HCT116 (cell line): Measurements from ENCODE around the gene INPP5B.

Source experiments
- EZH2 ChIP-seq: fragments of 200-600 bp; sonication (generic); IDR thresholded peaks from 2 replicates; pipeline ENCODE4 v1.6.1; 2017; ENCODE audit warnings: antibody characterized with exemption, mixed run types
- POLR2A ChIP-seq: IDR thresholded peaks from 2 replicates; pipeline ENCODE4 v1.7.0; 2011; ENCODE audit warnings: borderline replicate concordance; ENCODE audit not compliant: insufficient read depth, insufficient read length; ENCODE audit errors: extremely low read depth
- POLR2AphosphoS5 ChIP-seq: IDR thresholded peaks from 2 replicates; pipeline ENCODE4 v1.6.1; 2011; ENCODE audit warnings: mild to moderate bottlenecking, low read depth, low read length, moderate library complexity
- SP1 ChIP-seq: IDR thresholded peaks from 2 replicates; pipeline ENCODE4 v1.6.1; 2012; ENCODE audit warnings: low read depth
- YY1 ChIP-seq: IDR thresholded peaks from 2 replicates; pipeline ENCODE4 v1.6.1; 2011; ENCODE audit warnings: low read length, low read depth, moderate library complexity, mild to moderate bottlenecking; ENCODE audit not compliant: insufficient replicate concordance; ENCODE audit errors: extremely low read depth
- ZNF274 ChIP-seq: fragments of 200-500 bp; sonication (Bioruptor generic); IDR thresholded peaks from 2 replicates; pipeline ENCODE4 v1.6.1; 2014; ENCODE audit warnings: mild to moderate bottlenecking, low read depth, low read length, inconsistent platforms
- TF ChIP-seq, protein P1 (sequence below): IDR thresholded peaks from 2 replicates; pipeline ENCODE4 v1.6.1; 2012
- TF ChIP-seq, protein P2 (sequence below), 3 experiments: fragments of 200-600 bp in 1 of 3; sonication (generic) in 1 of 3; IDR thresholded peaks in 2 of 3; conservative IDR thresholded peaks in 1 of 3; 2 replicates each; pipeline ENCODE4 v1.5.1; 2012 to 2017; ENCODE audit warnings: low read depth in 2 of 3, low read length in 2 of 3, antibody characterized with exemption in 1 of 3, borderline replicate concordance in 1 of 3, control low read depth in 1 of 3, mild to moderate bottlenecking in 1 of 3, mixed read lengths in 1 of 3, mixed run types in 1 of 3, moderate library complexity in 1 of 3; ENCODE audit not compliant: insufficient read depth in 1 of 3
- TF ChIP-seq, protein P3 (sequence below): IDR thresholded peaks from 2 replicates; pipeline ENCODE4 v1.6.1; 2012

DNA sequence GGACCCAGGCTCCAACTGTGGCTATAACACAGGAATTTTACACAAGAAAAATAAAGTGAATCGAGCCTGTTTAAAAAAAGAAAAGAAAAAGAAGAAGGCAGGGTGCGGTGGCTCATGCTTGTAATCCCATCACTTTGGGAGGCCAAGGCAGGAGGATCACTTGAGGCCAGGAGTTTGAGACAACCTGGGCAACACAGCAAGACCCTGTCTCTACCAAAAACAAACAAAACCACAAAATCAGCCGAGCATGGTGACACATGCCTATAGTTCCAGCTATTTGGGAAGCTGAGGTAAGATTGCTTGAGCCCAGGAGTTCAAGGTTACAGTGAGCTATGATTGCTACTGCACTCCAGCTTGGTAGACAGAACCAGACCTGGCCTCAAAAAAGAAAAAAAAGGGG lies 105.2 kb downstream of the INPP5B start:
- TF ChIP-seq YY1 (no peak), POLR2A (no peak), ZNF274 (no peak), SP1 (no peak), POLR2AphosphoS5 (no peak), EZH2 (no peak)
- TF ChIP-seq, protein P1, sequence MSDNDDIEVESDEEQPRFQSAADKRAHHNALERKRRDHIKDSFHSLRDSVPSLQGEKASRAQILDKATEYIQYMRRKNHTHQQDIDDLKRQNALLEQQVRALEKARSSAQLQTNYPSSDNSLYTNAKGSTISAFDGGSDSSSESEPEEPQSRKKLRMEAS = no peak
- TF ChIP-seq, protein P2, sequence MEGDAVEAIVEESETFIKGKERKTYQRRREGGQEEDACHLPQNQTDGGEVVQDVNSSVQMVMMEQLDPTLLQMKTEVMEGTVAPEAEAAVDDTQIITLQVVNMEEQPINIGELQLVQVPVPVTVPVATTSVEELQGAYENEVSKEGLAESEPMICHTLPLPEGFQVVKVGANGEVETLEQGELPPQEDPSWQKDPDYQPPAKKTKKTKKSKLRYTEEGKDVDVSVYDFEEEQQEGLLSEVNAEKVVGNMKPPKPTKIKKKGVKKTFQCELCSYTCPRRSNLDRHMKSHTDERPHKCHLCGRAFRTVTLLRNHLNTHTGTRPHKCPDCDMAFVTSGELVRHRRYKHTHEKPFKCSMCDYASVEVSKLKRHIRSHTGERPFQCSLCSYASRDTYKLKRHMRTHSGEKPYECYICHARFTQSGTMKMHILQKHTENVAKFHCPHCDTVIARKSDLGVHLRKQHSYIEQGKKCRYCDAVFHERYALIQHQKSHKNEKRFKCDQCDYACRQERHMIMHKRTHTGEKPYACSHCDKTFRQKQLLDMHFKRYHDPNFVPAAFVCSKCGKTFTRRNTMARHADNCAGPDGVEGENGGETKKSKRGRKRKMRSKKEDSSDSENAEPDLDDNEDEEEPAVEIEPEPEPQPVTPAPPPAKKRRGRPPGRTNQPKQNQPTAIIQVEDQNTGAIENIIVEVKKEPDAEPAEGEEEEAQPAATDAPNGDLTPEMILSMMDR (IDR thresholded peaks at IDR 0.05 in 2 of 3, conservative IDR thresholded peaks at IDR 0.05 in 1 of 3; ENCODE audit: borderline replicate concordance in 1 of 3, insufficient read depth in 1 of 3, low read depth in 2 of 3, low read length in 2 of 3) = no peak
- TF ChIP-seq, protein P3, sequence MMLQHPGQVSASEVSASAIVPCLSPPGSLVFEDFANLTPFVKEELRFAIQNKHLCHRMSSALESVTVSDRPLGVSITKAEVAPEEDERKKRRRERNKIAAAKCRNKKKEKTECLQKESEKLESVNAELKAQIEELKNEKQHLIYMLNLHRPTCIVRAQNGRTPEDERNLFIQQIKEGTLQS = no peak
